K562 (cell line): ENCODE measurements around the gene SFXN3. TPM values are rescaled to one million over a fixed set of nuclear protein-coding genes. Genes with fewer than 3 reads are reported as not detected.
A peak's percentile ranks its signal among the peaks of the same experiment; 100 is the strongest.

Experiments
- ATF1 ChIP-seq, 2 experiments: fragments of 450-650 bp in 1 of 2; IDR thresholded peaks; 2 replicates each; pipeline ENCODE4 v1.6.1; 2016; ENCODE audit warnings: missing compliant biosample characterization in 1 of 2, missing genetic modification characterization in 1 of 2
- CXXC5 ChIP-seq: fragments of 250-450 bp; sonication (Bioruptor Pico); IDR thresholded peaks from 2 replicates; pipeline ENCODE4 v1.8.0; 2022; ENCODE audit warnings: inconsistent platforms, mild to moderate bottlenecking, moderate library complexity
- EP400 ChIP-seq: fragments of 450-650 bp; IDR thresholded peaks from 2 replicates; pipeline ENCODE4 v1.6.1; 2017; ENCODE audit warnings: antibody characterized with exemption, mild to moderate bottlenecking, moderate library complexity
- FIP1L1 ChIP-seq: fragments of 200-400 bp; formaldehyde crosslinking; IDR thresholded peaks from 2 replicates; pipeline ENCODE4 v1.6.1; 2018; ENCODE audit warnings: mild to moderate bottlenecking, low read depth, low read length; ENCODE audit not compliant: poor library complexity, severe bottlenecking
- GABPA ChIP-seq: fragments of 200-800 bp; sonication (Bioruptor generic); conservative IDR thresholded peaks from 2 replicates; pipeline ENCODE4 v1.6.1; 2016; ENCODE audit warnings: low read depth, missing genetic modification characterization, missing compliant biosample characterization
- GTF2B ChIP-seq: IDR thresholded peaks from 2 replicates; pipeline ENCODE4 v1.6.1; 2011; ENCODE audit not compliant: insufficient read length; ENCODE audit errors: extremely low read depth
- IRF9 ChIP-seq: fragments of 450-650 bp; IDR thresholded peaks from 2 replicates; pipeline ENCODE4 v1.6.1; 2016; ENCODE audit warnings: missing biosample characterization, missing genetic modification characterization
- OTX1 ChIP-seq: fragments of 450-650 bp; formaldehyde crosslinking; IDR thresholded peaks from 2 replicates; pipeline ENCODE4 v1.4.0; 2022; ENCODE audit warnings: mild to moderate bottlenecking
- PML ChIP-seq: IDR thresholded peaks from 2 replicates; pipeline ENCODE4 v1.6.1; 2012; ENCODE audit warnings: low read length, inconsistent platforms
- PPARD ChIP-seq: fragments of 250-450 bp; sonication (Bioruptor Pico); IDR thresholded peaks from 2 replicates; pipeline ENCODE4 v1.8.0; 2022; ENCODE audit warnings: inconsistent platforms, mild to moderate bottlenecking, moderate library complexity
- RCOR1 ChIP-seq, 2 experiments: IDR thresholded peaks; 2 replicates each; pipeline ENCODE4 v1.6.1; 2012; ENCODE audit warnings: low read depth in 2 of 2, low read length in 2 of 2, borderline replicate concordance in 1 of 2, improper control_type of control experiment in 1 of 2
- TOE1 ChIP-seq, 2 experiments: fragments of 450-650 bp in 1 of 2; sonication (generic) in 1 of 2; formaldehyde crosslinking in 1 of 2; IDR thresholded peaks; 2 replicates each; pipeline versions ENCODE4 v1.7.1 to v1.8.0; 2016 to 2022; ENCODE audit warnings: borderline replicate concordance in 2 of 2, mild to moderate bottlenecking in 2 of 2, antibody characterized with exemption in 1 of 2, inconsistent platforms in 1 of 2, low read depth in 1 of 2, missing genetic modification reagents in 1 of 2, moderate library complexity in 1 of 2
- WHSC1 ChIP-seq: IDR thresholded peaks from one replicate; pipeline ENCODE4 v1.6.1; 2012; ENCODE audit warnings: low read length, control low read depth, inconsistent platforms
- YY1 ChIP-seq, 3 experiments: IDR thresholded peaks; 2 replicates each; pipeline ENCODE4 v1.6.1; 2011; ENCODE audit warnings: low read length in 2 of 3, mild to moderate bottlenecking in 2 of 3, moderate library complexity in 2 of 3, borderline replicate concordance in 1 of 3, control low read depth in 1 of 3, low read depth in 1 of 3; ENCODE audit not compliant: insufficient read depth in 3 of 3, insufficient replicate concordance in 2 of 3, control insufficient read depth in 1 of 3, insufficient read length in 1 of 3; ENCODE audit errors: extremely low read depth in 1 of 3
- ZFX ChIP-seq: sonication (generic); formaldehyde crosslinking; IDR thresholded peaks from 2 replicates; pipeline ENCODE4 v1.8.0; 2022; ENCODE audit warnings: mild to moderate bottlenecking, missing genetic modification reagents, moderate library complexity
- polyA plus RNA-seq, 8 experiments: library from polyadenylated mRNA; depleted of rRNA in 4 of 8; stranded (reverse) in 5 of 8; unstranded in 3 of 8; fragments of >200 nt; fragmentation: Nextera tagmentation in 2 of 8; fragmentation: Illumina TruSeq in 1 of 8; extraction: Ambion mirVana in 2 of 8; extraction: Trizol in 1 of 8; gene quantifications; 2 replicates each; pipeline versions ENCODE4 v1.2.1 to v1.2.3, GENCODE V29; 2011 to 2014; ENCODE audit warnings: inconsistent platforms in 1 of 8, missing spikeins in 1 of 8
- total RNA-seq, 7 experiments: library from RNA; depleted of rRNA in 6 of 7; stranded (reverse); fragments of >200 nt in 6 of 7; fragmentation: Illumina TruSeq in 2 of 7; extraction: Trizol in 2 of 7; gene quantifications; 2 replicates each; pipeline versions ENCODE4 v1.2.1 to v1.2.3, GENCODE V29; 2011 to 2021; ENCODE audit warnings: low replicate concordance in 1 of 7
- TF ChIP-seq, protein P1 (sequence below), 2 experiments: fragments of 450-650 bp; conservative IDR thresholded peaks; 2 replicates each; pipeline ENCODE4 v1.6.1; 2017; ENCODE audit warnings: mild to moderate bottlenecking in 2 of 2, moderate library complexity in 2 of 2
- TF ChIP-seq, protein P2 (sequence below): sonication (generic); formaldehyde crosslinking; IDR thresholded peaks from 2 replicates; pipeline ENCODE4 v1.8.1; 2023; ENCODE audit warnings: mild to moderate bottlenecking, missing genetic modification reagents

The SFXN3 gene
- total and polyA plus RNA-seq, 9 of the 15 experiments (the other 6 are each of a cell fraction or from before 2014, with no cell fraction given) = 0.24 to 4.6 (median 0.86) TPM

- TF ChIP-seq, protein P1, sequence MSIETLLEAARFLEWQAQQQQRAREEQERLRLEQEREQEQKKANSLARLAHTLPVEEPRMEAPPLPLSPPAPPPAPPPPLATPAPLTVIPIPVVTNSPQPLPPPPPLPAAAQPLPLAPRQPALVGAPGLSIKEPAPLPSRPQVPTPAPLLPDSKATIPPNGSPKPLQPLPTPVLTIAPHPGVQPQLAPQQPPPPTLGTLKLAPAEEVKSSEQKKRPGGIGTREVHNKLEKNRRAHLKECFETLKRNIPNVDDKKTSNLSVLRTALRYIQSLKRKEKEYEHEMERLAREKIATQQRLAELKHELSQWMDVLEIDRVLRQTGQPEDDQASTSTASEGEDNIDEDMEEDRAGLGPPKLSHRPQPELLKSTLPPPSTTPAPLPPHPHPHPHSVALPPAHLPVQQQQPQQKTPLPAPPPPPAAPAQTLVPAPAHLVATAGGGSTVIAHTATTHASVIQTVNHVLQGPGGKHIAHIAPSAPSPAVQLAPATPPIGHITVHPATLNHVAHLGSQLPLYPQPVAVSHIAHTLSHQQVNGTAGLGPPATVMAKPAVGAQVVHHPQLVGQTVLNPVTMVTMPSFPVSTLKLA (conservative IDR thresholded peaks at IDR 0.05) = peak; percentile 79 to 81
- TF ChIP-seq PML (peak; percentile 42; the same call in 1 of the 2 replicates), ZFX (peak; percentile 76), IRF9 (tag) (no peak), TOE1 (IDR thresholded peaks at IDR 0.05; ENCODE audit: borderline replicate concordance) (0 out of 2 replicates have a peak, but pooled peaks have one; percentile 34), TOE1 (CRISPR knock-in tag; IDR thresholded peaks at IDR 0.05; ENCODE audit: borderline replicate concordance, low read depth) (no peak), WHSC1 (no peak), GABPA (tag) (0 out of 2 replicates have a peak, but pooled peaks have one; percentile 26), GTF2B (no peak), EP400 (peak; percentile 71), YY1 (IDR thresholded peaks at IDR 0.05; ENCODE audit: borderline replicate concordance in 1 of 3, control insufficient read depth in 1 of 3, extremely low read depth in 1 of 3, insufficient read depth in 3 of 3, insufficient read length in 1 of 3, insufficient replicate concordance in 2 of 3, low read depth in 1 of 3, low read length in 2 of 3) (peak in 2 of 3 experiments; percentile 19 to 35), ATF1 (CRISPR knock-in tag; IDR thresholded peaks at IDR 0.05) (no peak), ATF1 (tag; IDR thresholded peaks at IDR 0.05) (0 out of 2 replicates have a peak, but pooled peaks have one; percentile 19), RCOR1 (IDR thresholded peaks at IDR 0.05; ENCODE audit: borderline replicate concordance in 1 of 2, low read depth in 2 of 2, low read length in 2 of 2) (peak in 1 of 2 experiments; percentile 19; a peak in 1 of 4 replicates), CXXC5 (CRISPR knock-in tag) (peak; percentile 76), OTX1 (no peak), FIP1L1 (peak; percentile 79), PPARD (no peak)
- TF ChIP-seq, protein P2, sequence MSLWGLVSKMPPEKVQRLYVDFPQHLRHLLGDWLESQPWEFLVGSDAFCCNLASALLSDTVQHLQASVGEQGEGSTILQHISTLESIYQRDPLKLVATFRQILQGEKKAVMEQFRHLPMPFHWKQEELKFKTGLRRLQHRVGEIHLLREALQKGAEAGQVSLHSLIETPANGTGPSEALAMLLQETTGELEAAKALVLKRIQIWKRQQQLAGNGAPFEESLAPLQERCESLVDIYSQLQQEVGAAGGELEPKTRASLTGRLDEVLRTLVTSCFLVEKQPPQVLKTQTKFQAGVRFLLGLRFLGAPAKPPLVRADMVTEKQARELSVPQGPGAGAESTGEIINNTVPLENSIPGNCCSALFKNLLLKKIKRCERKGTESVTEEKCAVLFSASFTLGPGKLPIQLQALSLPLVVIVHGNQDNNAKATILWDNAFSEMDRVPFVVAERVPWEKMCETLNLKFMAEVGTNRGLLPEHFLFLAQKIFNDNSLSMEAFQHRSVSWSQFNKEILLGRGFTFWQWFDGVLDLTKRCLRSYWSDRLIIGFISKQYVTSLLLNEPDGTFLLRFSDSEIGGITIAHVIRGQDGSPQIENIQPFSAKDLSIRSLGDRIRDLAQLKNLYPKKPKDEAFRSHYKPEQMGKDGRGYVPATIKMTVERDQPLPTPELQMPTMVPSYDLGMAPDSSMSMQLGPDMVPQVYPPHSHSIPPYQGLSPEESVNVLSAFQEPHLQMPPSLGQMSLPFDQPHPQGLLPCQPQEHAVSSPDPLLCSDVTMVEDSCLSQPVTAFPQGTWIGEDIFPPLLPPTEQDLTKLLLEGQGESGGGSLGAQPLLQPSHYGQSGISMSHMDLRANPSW = no peak
Observed at GRCh38 chr10:100997360-100998182, 33.5 kb upstream of the SFXN3 start (continued).
